ENCODE results near the gene TMEM131. TPM values are rescaled to one million over a fixed set of nuclear protein-coding genes. Genes with fewer than 3 reads are reported as not detected.
"Not testable (repeated sequence)": the region's sequence is repeated elsewhere in the genome, so short reads cannot be mapped to it uniquely, and the experiment has no call there.

The TMEM131 gene
- total and polyA plus RNA-seq, 2 of the 8 experiments (the other 6 are each of a cell fraction or from before 2014, with no cell fraction given), result 9.7 to 22.9 TPM

DNA sequence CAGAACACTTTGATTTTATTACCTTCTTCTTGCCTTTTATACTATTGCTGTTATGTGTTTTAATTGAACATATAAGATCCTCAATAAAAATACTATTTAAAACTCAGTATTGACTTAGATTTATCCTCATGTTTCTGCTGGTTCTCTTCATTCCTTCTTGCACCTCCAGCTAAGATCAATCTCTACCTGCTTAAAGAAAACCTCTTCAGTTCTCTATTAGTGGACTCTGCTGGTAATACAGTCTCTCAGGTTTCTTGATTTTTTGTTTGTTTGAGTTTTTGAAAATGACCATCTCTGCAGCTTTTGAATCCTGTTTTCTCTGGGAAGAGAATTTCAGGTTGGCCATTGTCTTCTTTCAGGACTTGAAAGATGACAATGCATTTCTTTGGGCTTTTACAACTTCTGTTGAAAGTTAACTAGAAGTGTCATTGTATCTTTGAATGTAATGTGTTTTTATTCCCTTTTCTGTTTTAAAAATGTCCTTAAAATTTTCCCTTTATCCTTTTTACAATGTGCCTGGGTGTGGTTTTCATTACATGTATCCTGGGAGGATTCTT is 29.8 kb upstream of the TMEM131 start (continued):
- TF ChIP-seq EGR1 (IDR thresholded peaks at IDR 0.05; ENCODE audit: borderline replicate concordance, low read depth, low read length) (no peak), ZNF274 (IDR thresholded peaks at IDR 0.05; ENCODE audit: borderline replicate concordance, extremely low read depth, low read length) (no peak), GTF2F1 (IDR thresholded peaks at IDR 0.05; ENCODE audit: borderline replicate concordance, low read depth, low read length) (no peak), RAD21 (IDR thresholded peaks at IDR 0.05 in 1 of 2, conservative IDR thresholded peaks at IDR 0.05 in 1 of 2; ENCODE audit: low read depth in 2 of 2, low read length in 2 of 2) (no peak)

DNA sequence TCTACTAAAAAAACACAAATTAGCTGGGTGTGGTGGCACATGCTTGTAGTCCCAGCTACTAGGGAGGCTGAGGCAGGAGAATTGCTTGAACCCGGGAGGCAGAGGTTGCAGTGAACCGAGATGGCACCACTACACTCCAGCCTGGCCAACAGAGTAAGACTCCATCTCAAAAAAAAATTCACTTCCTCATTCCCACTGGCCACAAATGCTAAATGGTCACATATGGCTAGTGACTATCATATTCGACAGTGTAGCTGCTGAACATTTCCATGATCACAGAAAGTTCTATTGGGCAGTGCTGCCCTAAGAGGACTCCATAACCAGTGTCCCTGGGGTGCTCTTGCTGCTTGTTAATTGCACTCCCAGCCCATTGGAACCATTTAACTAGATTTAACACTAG is 26.3 kb upstream of the TMEM131 start:
- H3K14ac ChIP-seq (ENCODE audit: insufficient read length); POLR2A ChIA-PET (ENCODE audit: partially characterized antibody); CTCF ChIA-PET (ENCODE audit: partially characterized antibody); H4K91ac ChIP-seq (replicated peaks; ENCODE audit: insufficient read length, low read length); H4K20me1 ChIP-seq (replicated peaks in 1 of 2; ENCODE audit: control insufficient read depth in 1 of 2, insufficient read depth in 2 of 2, low read length in 2 of 2); H3K9me3 ChIP-seq (ENCODE audit: insufficient read depth in 2 of 2, low read depth in 1 of 2, low read length in 1 of 2); H2BK20ac ChIP-seq (ENCODE audit: low read length); H3K9ac ChIP-seq (replicated peaks in 1 of 4; ENCODE audit: extremely low read depth in 1 of 4, low read depth in 3 of 4, low read length in 3 of 4); H3K18ac ChIP-seq (ENCODE audit: extremely low read depth, low read length); H3K79me1 ChIP-seq (ENCODE audit: low read depth, low read length); H2AFZ ChIP-seq (ENCODE audit: low read length); H3K56ac ChIP-seq (replicated peaks; ENCODE audit: insufficient read length, low read depth, low read length); H3K23ac ChIP-seq (ENCODE audit: insufficient read length); H3K36me3 ChIP-seq (ENCODE audit: control insufficient read depth in 2 of 4, insufficient read depth in 4 of 4, low read length in 3 of 4); H2BK12ac ChIP-seq (ENCODE audit: low read depth, low read length); DNase-seq (ENCODE audit: low read depth in 1 of 2, low spot score in 2 of 2); H3K4me1 ChIP-seq (replicated peaks in 1 of 4; ENCODE audit: control insufficient read depth in 3 of 4, insufficient read depth in 4 of 4, low read length in 3 of 4); H2BK120ac ChIP-seq (replicated peaks; ENCODE audit: low read depth, low read length); H3K79me2 ChIP-seq (ENCODE audit: control insufficient read depth in 1 of 2, insufficient read depth in 2 of 2, low read length in 2 of 2); H3K4me2 ChIP-seq (ENCODE audit: insufficient read depth in 1 of 2, low read depth in 2 of 2, low read length in 2 of 2); H4K8ac ChIP-seq (ENCODE audit: extremely low read depth, insufficient read depth, low read length); H3K27ac ChIP-seq (ENCODE audit: low read depth, low read length); H3K27me3 ChIP-seq (replicated peaks in 1 of 4; ENCODE audit: control insufficient read depth in 3 of 4, extremely low read depth in 1 of 4, insufficient read depth in 3 of 4, low read length in 3 of 4); H3K23me2 ChIP-seq (ENCODE audit: low read depth, low read length); H4K5ac ChIP-seq (ENCODE audit: insufficient read length, low read depth, low read length); FAIRE-seq; H2AK5ac ChIP-seq (ENCODE audit: low read depth, low read length); H3K4me3 ChIP-seq (ENCODE audit: extremely low read depth in 1 of 4, insufficient read depth in 2 of 4, low read depth in 3 of 4, low read length in 4 of 4); H2BK15ac ChIP-seq (ENCODE audit: low read length); H2BK5ac ChIP-seq (ENCODE audit: low read depth, low read length); H3K4ac ChIP-seq (replicated peaks; ENCODE audit: insufficient read length, low read depth, low read length): not testable (repeated sequence)
- WGBS, 2 experiments (ENCODE audit: extremely low coverage in 1 of 2, insufficient coverage in 1 of 2, insufficient read length in 1 of 2, insufficient replicate concordance in 2 of 2, low coverage in 1 of 2, low lambda C conversion rate in 2 of 2, missing lambda C conversion rate in 1 of 2), result 89% methylated on average over 3 of the region's 3 CpGs; no CpG with 5 or more reads in 1 of the 2 experiments

All from H1 (cell line).